Measurements from ENCODE around the gene FGFBP1. TPM values are rescaled to one million over a fixed set of nuclear protein-coding genes. Genes with fewer than 3 reads are reported as not detected.

The FGFBP1 gene
- total RNA-seq, 1 experiment from 2014 or later = not detected

GRCh38 chr4:15890246-15890829 lies 48.2 kb downstream of the FGFBP1 start:
- Mint-ChIP-seq H3K27ac (no peak overlapping the region), H3K36me3 (ENCODE audit: insufficient read depth in 1 of 3, low read depth in 3 of 3) (no peaks in the 10 kb centered on the region), H3K27me3 (ENCODE audit: low read depth) (no peaks in the 10 kb centered on the region; the same call in 1 of the 2 replicates), H3K4me1 (peaks cover 2 to 13% of the 10 kb centered on the region in 2 experiments; a peak in 3 of 4 replicates), H3K4me3 (no peak overlapping the region), H3K9me3 (no peaks in the 10 kb centered on the region)
- Histone ChIP-seq H3K14ac (ENCODE audit: insufficient read depth, low read length) (no peak overlapping the region), H4K5ac (ENCODE audit: insufficient read length, low read depth, low read length) (no peak overlapping the region), H2AK5ac (ENCODE audit: insufficient read length, low read length) (no peak overlapping the region), H3K79me1 (ENCODE audit: insufficient read depth, low read depth, low read length, poor library complexity, severe bottlenecking) (no peaks in the 10 kb centered on the region), H3K23ac (ENCODE audit: insufficient read length, low read depth, low read length) (no peak overlapping the region), H3K79me2 (ENCODE audit: insufficient read depth, low read length) (no peaks in the 10 kb centered on the region), H3K4ac (ENCODE audit: low read depth, low read length) (no peak overlapping the region), H4K20me1 (ENCODE audit: control insufficient read depth, insufficient read depth, insufficient read length) (no peaks in the 10 kb centered on the region), H3K9ac (ENCODE audit: extremely low read depth, insufficient read length, low read length) (no peak overlapping the region), H2BK5ac (ENCODE audit: insufficient read length, low read length) (no peak overlapping the region), H3K27me3 (ENCODE audit: insufficient read depth, low read length) (no peaks in the 10 kb centered on the region), H3K56ac (ENCODE audit: insufficient read length, low read depth, low read length) (no peak overlapping the region), H2BK15ac (ENCODE audit: low read depth, low read length) (no peak overlapping the region), H3K18ac (ENCODE audit: insufficient read length, low read depth, low read length) (no peak overlapping the region), H4K91ac (ENCODE audit: insufficient read length, low read depth, low read length) (no peak overlapping the region), H3K4me2 (ENCODE audit: insufficient read depth, insufficient read length, low read length) (no peak overlapping the region), H3T11ph (ENCODE audit: low read length) (no peak overlapping the region), H3K4me1 (ENCODE audit: insufficient read depth, low read length) (no peaks in the 10 kb centered on the region; the same call in 1 of the 2 replicates), H4K8ac (replicated peaks; ENCODE audit: insufficient read length, low read depth, low read length) (no peak overlapping the region), H3K27ac (ENCODE audit: insufficient read length, low read depth, low read length) (no peak overlapping the region), H2AFZ (ENCODE audit: low read length) (no peak overlapping the region), H2BK12ac (ENCODE audit: insufficient read length, low read depth, low read length) (no peak overlapping the region), H2BK120ac (ENCODE audit: low read depth, low read length, poor library complexity, severe bottlenecking) (no peak overlapping the region), H3K23me2 (ENCODE audit: insufficient read length, low read depth, low read length, poor library complexity, severe bottlenecking) (no peaks in the 10 kb centered on the region), H2BK20ac (ENCODE audit: low read depth, low read length, poor library complexity, severe bottlenecking) (no peak overlapping the region), H3K9me3 (ENCODE audit: control insufficient read depth, low read depth, low read length) (no peaks in the 10 kb centered on the region)
- no CpG with 5 or more reads among the region's 4 CpGs for WGBS (ENCODE audit: extremely low coverage, insufficient read length, low lambda C conversion rate)
- DNase-seq = no peak
- no peak for TF ChIP-seq CTCF (conservative IDR thresholded peaks at IDR 0.05)
